Measurements from ENCODE around the gene SLC39A11.
"Not testable (repeated sequence)": the region's sequence is repeated elsewhere in the genome, so short reads cannot be mapped to it uniquely, and the experiment has no call there.

SLC39A11 gene

GRCh38 chr17:72903522-72903921, 189.0 kb downstream of the SLC39A11 start:
- no peak for DNase-seq

GRCh38 chr17:72901657-72902056, 190.8 kb downstream of the SLC39A11 start:
- DNase-seq = no peak

GRCh38 chr17:72901083-72901482, 191.4 kb downstream of the SLC39A11 start:
- no peak for DNase-seq

GRCh38 chr17:72900654-72900971, 191.9 kb downstream of the SLC39A11 start:
- DNase-seq = no peak

GRCh38 chr17:72898725-72899124, 193.8 kb downstream of the SLC39A11 start:
- no peak for DNase-seq

DNA sequence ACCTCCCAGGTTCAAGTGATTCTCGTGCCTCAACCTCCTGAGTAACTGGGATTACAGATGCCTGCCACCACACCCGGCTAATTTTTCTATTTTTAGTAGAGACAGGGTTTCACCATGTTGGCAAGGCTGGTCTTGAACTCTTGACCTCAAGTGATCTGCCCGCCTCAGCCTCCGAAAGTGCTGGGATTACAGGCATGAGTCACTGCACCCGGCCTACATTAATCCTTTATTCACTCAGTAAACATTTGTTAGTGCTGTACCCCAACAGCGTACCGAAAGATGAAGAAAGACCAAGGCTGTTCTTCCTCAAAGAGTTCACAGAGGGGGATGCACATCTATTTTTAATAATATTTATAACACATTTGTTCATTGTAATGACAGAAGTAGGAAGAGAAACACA, 196.2 kb downstream of the SLC39A11 start:
- DNase-seq = not testable (repeated sequence)

DNA sequence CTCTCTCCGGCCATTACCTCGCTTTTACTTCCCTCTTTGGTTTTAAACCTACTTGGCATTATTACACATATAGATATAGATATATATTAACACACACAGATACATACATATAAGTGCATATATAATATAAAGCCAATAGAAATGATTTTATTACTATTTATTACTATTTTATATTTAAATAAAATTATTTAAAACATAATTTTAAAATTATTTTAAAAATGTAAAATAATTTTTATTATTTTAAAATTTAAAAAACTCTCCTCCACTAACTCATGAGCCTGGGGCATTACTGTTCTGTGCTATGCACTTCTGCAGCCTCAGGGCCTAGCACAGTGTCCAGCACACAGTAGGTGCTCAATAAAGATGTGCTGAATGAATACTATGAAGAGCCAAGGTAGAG, 200.9 kb downstream of the SLC39A11 start:
- DNase-seq = no peak

- DNase-seq = no peak
These were observed 201.8 kb downstream of the SLC39A11 start for GRCh38 chr17:72890711-72891110.

GRCh38 chr17:72887917-72888316, 204.6 kb downstream of the SLC39A11 start:
- DNase-seq = no peak

GRCh38 chr17:72887322-72887721, 205.2 kb downstream of the SLC39A11 start:
- no peak for DNase-seq

GRCh38 chr17:72886622-72887021, 205.9 kb downstream of the SLC39A11 start:
- DNase-seq = no peak

DNA sequence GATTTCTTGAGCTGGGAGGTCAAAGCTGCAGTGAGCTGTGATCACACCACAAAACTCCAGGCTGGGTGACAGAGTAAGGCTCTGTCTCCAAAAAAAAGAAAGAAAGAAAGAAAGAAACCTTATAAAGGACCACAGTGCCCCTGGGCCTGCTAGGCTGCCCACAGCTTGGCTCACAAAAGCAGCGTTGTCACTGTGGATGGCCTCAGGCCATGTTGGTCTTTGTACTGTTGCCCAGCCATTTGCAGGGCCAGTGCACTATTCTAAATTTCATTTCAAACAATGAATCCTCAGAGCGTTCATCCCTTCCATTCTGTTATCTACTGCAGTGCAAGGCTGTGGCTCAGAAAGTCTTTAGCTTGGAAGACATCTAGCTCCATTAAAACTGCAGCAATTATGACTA, 208.4 kb downstream of the SLC39A11 start:
- no peak for DNase-seq

GRCh38 chr17:72883351-72883750, 209.1 kb downstream of the SLC39A11 start:
- no peak for DNase-seq

- DNase-seq = no peak
These were observed 210.1 kb downstream of the SLC39A11 start for GRCh38 chr17:72882426-72882825.

DNA sequence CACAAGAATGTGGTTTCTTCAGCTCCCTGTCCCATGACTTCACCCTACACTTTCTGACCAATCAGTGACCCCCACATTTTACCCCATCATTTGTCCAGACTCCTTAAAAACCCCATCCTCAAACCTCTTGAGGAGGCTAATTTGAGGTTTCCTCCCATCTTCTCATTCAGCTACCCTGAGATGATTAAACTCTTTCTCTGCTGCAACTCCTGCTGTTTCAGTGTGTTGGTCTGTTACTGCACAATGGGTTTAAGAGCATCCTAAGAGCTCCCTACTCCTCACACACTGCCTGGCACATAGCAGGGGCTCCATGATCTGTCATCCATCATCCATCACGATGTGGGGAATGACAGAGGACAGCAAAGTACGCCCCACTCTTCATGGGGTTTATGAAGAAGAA, 212.6 kb downstream of the SLC39A11 start:
- no peak for DNase-seq

DNA sequence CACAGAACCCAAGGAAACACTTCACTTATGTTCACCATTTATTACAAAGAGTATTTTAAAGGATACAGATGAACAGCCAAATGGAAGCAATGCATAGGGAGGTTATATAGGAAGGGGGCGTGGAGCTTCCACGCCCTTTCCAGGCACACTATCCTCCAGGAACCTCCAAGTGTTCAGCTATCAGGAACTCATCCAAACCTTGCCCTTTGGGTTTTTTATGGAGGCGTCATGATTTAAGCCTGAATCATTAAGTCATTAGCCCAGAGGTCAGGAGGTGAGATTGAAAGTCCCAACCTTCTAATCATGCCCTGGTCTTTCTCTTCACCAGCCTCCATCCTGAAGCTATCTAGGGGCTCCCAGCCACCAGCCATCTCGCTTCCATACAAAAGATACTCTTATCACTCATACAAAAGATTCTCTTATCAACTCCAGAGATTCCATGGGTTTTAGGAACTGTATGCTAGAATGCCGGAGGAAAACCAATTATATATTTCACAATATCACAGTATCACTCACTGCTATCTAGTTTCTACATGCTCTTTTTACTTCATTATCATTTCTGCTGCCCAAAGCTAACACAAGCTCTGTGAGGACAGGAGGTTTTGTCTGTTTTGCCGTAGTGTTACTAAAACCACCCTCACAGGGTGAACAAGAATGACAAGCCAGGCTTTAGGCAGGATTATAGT, 213.4 kb downstream of the SLC39A11 start:
- DNase-seq = no peak

GRCh38 chr17:72877348-72877747, 215.1 kb downstream of the SLC39A11 start:
- DNase-seq = no peak

DNA sequence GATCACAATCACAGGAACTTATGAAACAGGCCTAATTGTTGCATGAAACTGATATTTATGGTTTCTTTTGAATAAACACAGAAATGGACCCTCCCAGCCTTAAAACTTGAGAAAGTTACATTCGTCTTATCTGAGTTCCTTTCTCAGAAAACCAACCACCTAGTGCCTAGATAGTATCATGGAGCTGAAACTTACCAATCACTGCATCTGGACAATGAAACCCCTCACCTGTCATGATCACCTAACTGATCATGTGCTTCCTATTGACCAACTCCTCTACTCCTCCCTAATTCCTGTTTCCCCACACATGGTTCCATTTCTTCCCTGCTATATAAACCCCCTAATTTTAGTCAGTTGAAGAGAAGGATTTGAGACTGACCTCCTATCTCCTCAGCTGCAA, 216.1 kb downstream of the SLC39A11 start:
- DNase-seq = no peak

DNA sequence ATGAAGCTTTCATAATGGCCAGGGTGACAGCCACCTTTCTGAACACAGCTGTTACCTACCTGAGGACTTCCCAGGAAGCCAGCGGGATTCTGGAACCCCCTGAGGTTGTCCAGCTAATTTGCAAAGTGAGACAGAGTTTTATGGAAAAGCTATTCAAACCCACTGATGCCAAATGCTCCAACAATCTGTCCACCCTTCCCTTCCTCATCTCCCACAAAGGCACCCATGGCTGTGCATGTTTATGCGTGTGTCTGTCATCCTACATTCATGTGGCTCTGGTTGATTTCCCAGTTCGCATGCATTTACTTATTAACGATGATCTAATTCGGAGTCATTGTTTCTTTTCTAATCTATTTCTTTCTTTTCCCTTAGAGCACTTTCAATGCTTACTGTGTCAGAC, 217.1 kb downstream of the SLC39A11 start:
- DNase-seq = no peak

- DNase-seq = no peak
These were observed 220.1 kb downstream of the SLC39A11 start for GRCh38 chr17:72872396-72872795.

GRCh38 chr17:72870367-72870985, 222.0 kb downstream of the SLC39A11 start:
- DNase-seq = no peak

GRCh38 chr17:72869630-72870029, 222.9 kb downstream of the SLC39A11 start:
- DNase-seq = no peak

DNA sequence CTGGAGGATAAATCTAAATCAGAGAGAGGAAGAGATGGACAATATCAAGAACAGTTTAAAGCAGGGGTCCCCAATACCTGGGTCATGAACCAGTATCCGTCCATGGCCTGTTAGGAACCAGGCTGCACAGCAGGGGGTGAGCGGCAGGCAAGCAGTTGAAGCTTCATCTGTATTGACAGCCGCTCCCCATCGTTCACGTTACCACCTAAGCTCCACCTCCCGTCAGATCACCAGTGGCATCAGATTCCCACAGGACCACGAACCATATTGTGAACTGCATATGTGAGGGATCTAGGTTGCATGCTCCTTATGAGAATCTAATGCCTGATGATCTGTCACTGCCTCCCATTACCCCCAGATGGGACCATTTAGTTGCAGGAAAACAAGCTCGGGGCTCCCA, 226.5 kb downstream of the SLC39A11 start:
- DNase-seq = no peak

- DNase-seq = no peak
These were observed 228.8 kb downstream of the SLC39A11 start for GRCh38 chr17:72863526-72864211.
